T-helper 2 cell treated with Interferon-gamma antibody and Interleukin-4, amounts not matched to agents 5 μg/mL and 100 μg/mL, for 36 hours (primary cell): Measurements from ENCODE around the gene ODAD2.
"Not testable (repeated sequence)": the region's sequence is repeated elsewhere in the genome, so short reads cannot be mapped to it uniquely, and the experiment has no call there.

Experiments used
- DNase-seq: peaks from one replicate; pipeline ENCODE4 v3.0.0; 2021; ENCODE audit warnings: low spot score
- H3K27ac Mint-ChIP-seq: one replicate; pipeline ENCODE4 v1.8.0; 2021; ENCODE audit warnings: mild to moderate bottlenecking, mixed read lengths
- H3K27me3 Mint-ChIP-seq: one replicate; pipeline ENCODE4 v1.8.0; 2021; ENCODE audit warnings: low read depth, mixed read lengths
- H3K36me3 Mint-ChIP-seq: one replicate; pipeline ENCODE4 v1.8.0; 2021; ENCODE audit warnings: low read depth, mixed read lengths
- H3K4me1 Mint-ChIP-seq: one replicate; pipeline ENCODE4 v1.8.0; 2021; ENCODE audit warnings: low read depth, mixed read lengths
- H3K4me3 Mint-ChIP-seq: one replicate; pipeline ENCODE4 v1.8.0; 2022; ENCODE audit warnings: mild to moderate bottlenecking, moderate library complexity, mixed read lengths
- H3K9me3 Mint-ChIP-seq: one replicate; pipeline ENCODE4 v1.8.0; 2021; ENCODE audit warnings: mixed read lengths

The ODAD2 gene

GRCh38 chr10:27914888-27915287 lies 84.0 kb downstream of the ODAD2 start:
- no peak for DNase-seq
- no peaks in the 10 kb centered on the region for H3K4me1 Mint-ChIP-seq
- H3K27ac Mint-ChIP-seq, result no peak overlapping the region
- H3K27me3 Mint-ChIP-seq, result peaks cover 1% of the 10 kb centered on the region
- no peaks in the 10 kb centered on the region for H3K36me3 Mint-ChIP-seq
- no peaks in the 10 kb centered on the region for H3K9me3 Mint-ChIP-seq
- H3K4me3 Mint-ChIP-seq, result no peak overlapping the region

GRCh38 chr10:27912231-27912630 lies 86.6 kb downstream of the ODAD2 start:
- Mint-ChIP-seq H3K27ac (no peak overlapping the region), H3K4me3 (no peak overlapping the region), H3K36me3 (no peaks in the 10 kb centered on the region), H3K27me3 (peaks cover 3% of the 10 kb centered on the region), H3K9me3 (no peaks in the 10 kb centered on the region), H3K4me1 (no peaks in the 10 kb centered on the region)
- DNase-seq, result no peak

- no peak overlapping the region for H3K4me3 Mint-ChIP-seq
- H3K27me3 Mint-ChIP-seq, result peaks cover 3% of the 10 kb centered on the region
- no peak overlapping the region for H3K27ac Mint-ChIP-seq
- no peaks in the 10 kb centered on the region for H3K4me1 Mint-ChIP-seq
- H3K9me3 Mint-ChIP-seq, result no peaks in the 10 kb centered on the region
- H3K36me3 Mint-ChIP-seq, result no peaks in the 10 kb centered on the region
- DNase-seq, result no peak
Measured at GRCh38 chr10:27911539-27911938, 87.3 kb downstream of the ODAD2 start.

- Mint-ChIP-seq H3K36me3 (no peaks in the 10 kb centered on the region), H3K9me3 (no peaks in the 10 kb centered on the region)
- no peak for DNase-seq
Measured at GRCh38 chr10:27911011-27911410, 87.9 kb downstream of the ODAD2 start.

GRCh38 chr10:27908231-27908630 lies 90.6 kb downstream of the ODAD2 start:
- Mint-ChIP-seq H3K9me3 (no peaks in the 10 kb centered on the region), H3K27ac (no peak overlapping the region), H3K4me1 (no peaks in the 10 kb centered on the region)

More at GRCh38 chr10:27911011-27911410, 87.9 kb downstream of the ODAD2 start:
- H3K27me3 Mint-ChIP-seq, result peaks cover 3% of the 10 kb centered on the region
- no peaks in the 10 kb centered on the region for H3K4me1 Mint-ChIP-seq
- H3K27ac Mint-ChIP-seq, result no peak overlapping the region
- no peak overlapping the region for H3K4me3 Mint-ChIP-seq

GRCh38 chr10:27899485-27899884 lies 99.4 kb downstream of the ODAD2 start:
- H3K27me3 Mint-ChIP-seq, H3K27ac Mint-ChIP-seq, H3K36me3 Mint-ChIP-seq, DNase-seq, H3K9me3 Mint-ChIP-seq, H3K4me1 Mint-ChIP-seq, H3K4me3 Mint-ChIP-seq: not testable (repeated sequence)

More at GRCh38 chr10:27908231-27908630, 90.6 kb downstream of the ODAD2 start:
- DNase-seq, result no peak
- Mint-ChIP-seq H3K36me3 (no peaks in the 10 kb centered on the region), H3K27me3 (peaks cover 3% of the 10 kb centered on the region), H3K4me3 (no peak overlapping the region)

GRCh38 chr10:27899058-27899457 lies 99.8 kb downstream of the ODAD2 start:
- DNase-seq, result no peak
- H3K36me3 Mint-ChIP-seq, result no peaks in the 10 kb centered on the region
- peaks cover 6% of the 10 kb centered on the region for H3K9me3 Mint-ChIP-seq
- no peak overlapping the region for H3K4me3 Mint-ChIP-seq
- H3K4me1 Mint-ChIP-seq, result no peaks in the 10 kb centered on the region
- H3K27me3 Mint-ChIP-seq, result peaks cover 2% of the 10 kb centered on the region
- H3K27ac Mint-ChIP-seq, result no peak overlapping the region

GRCh38 chr10:27893358-27893954 lies 105.4 kb downstream of the ODAD2 start:
- Mint-ChIP-seq H3K27me3 (no peaks in the 10 kb centered on the region), H3K9me3 (no peaks in the 10 kb centered on the region), H3K27ac (no peak overlapping the region), H3K4me1 (no peaks in the 10 kb centered on the region), H3K4me3 (no peak overlapping the region), H3K36me3 (no peaks in the 10 kb centered on the region)
- DNase-seq, result no peak

GRCh38 chr10:27890971-27891370 lies 107.9 kb downstream of the ODAD2 start:
- Mint-ChIP-seq H3K4me1 (no peaks in the 10 kb centered on the region), H3K4me3 (no peak overlapping the region), H3K36me3 (no peaks in the 10 kb centered on the region), H3K9me3 (no peaks in the 10 kb centered on the region), H3K27me3 (no peaks in the 10 kb centered on the region), H3K27ac (no peak overlapping the region)
- no peak for DNase-seq

- Mint-ChIP-seq H3K27me3 (no peaks in the 10 kb centered on the region), H3K4me3 (no peak overlapping the region), H3K36me3 (no peaks in the 10 kb centered on the region), H3K9me3 (no peaks in the 10 kb centered on the region), H3K4me1 (no peaks in the 10 kb centered on the region), H3K27ac (no peak overlapping the region)
- no peak for DNase-seq
Measured at GRCh38 chr10:27889518-27889917, 109.4 kb downstream of the ODAD2 start.

GRCh38 chr10:27884185-27884641 lies 114.7 kb downstream of the ODAD2 start:
- no peak overlapping the region for H3K27ac Mint-ChIP-seq
- no peaks in the 10 kb centered on the region for H3K9me3 Mint-ChIP-seq
- H3K4me3 Mint-ChIP-seq, result no peak overlapping the region
- H3K4me1 Mint-ChIP-seq, result no peaks in the 10 kb centered on the region
- no peaks in the 10 kb centered on the region for H3K36me3 Mint-ChIP-seq
- H3K27me3 Mint-ChIP-seq, result no peaks in the 10 kb centered on the region
- no peak for DNase-seq

GRCh38 chr10:27878281-27878680 lies 120.6 kb downstream of the ODAD2 start:
- Mint-ChIP-seq H3K27me3 (no peaks in the 10 kb centered on the region), H3K4me3 (no peak overlapping the region), H3K4me1 (no peaks in the 10 kb centered on the region), H3K9me3 (no peaks in the 10 kb centered on the region), H3K27ac (no peak overlapping the region), H3K36me3 (no peaks in the 10 kb centered on the region)
- no peak for DNase-seq

GRCh38 chr10:27865221-27865635 lies 133.7 kb downstream of the ODAD2 start:
- DNase-seq, result no peak
- no peaks in the 10 kb centered on the region for H3K36me3 Mint-ChIP-seq
- no peak overlapping the region for H3K27ac Mint-ChIP-seq
- no peak overlapping the region for H3K4me3 Mint-ChIP-seq
- H3K27me3 Mint-ChIP-seq, result peaks cover 2% of the 10 kb centered on the region
- no peaks in the 10 kb centered on the region for H3K9me3 Mint-ChIP-seq
- no peaks in the 10 kb centered on the region for H3K4me1 Mint-ChIP-seq

GRCh38 chr10:27861781-27862180 lies 137.1 kb downstream of the ODAD2 start:
- Mint-ChIP-seq H3K36me3 (no peaks in the 10 kb centered on the region), H3K27ac (no peak overlapping the region), H3K4me3 (no peak overlapping the region), H3K9me3 (no peaks in the 10 kb centered on the region), H3K4me1 (no peaks in the 10 kb centered on the region), H3K27me3 (peaks cover 2% of the 10 kb centered on the region)
- DNase-seq, result no peak

- Mint-ChIP-seq H3K36me3 (no peaks in the 10 kb centered on the region), H3K27ac (no peak overlapping the region), H3K9me3 (no peaks in the 10 kb centered on the region), H3K27me3 (peaks cover 2% of the 10 kb centered on the region), H3K4me3 (no peak overlapping the region), H3K4me1 (no peaks in the 10 kb centered on the region)
- DNase-seq, result no peak
Measured at GRCh38 chr10:27857616-27858015, 141.3 kb downstream of the ODAD2 start.
